H1 (cell line): ENCODE measurements around the gene SYCE3. TPM values are rescaled to one million over a fixed set of nuclear protein-coding genes. Genes with fewer than 3 reads are reported as not detected.

Source experiments
- CTCF ChIA-PET: fragments of 300-600 bp; sonication (Branson Sonifier 250); formaldehyde crosslinking; loops from one replicate; lab custom pipeline; 2021; ENCODE audit not compliant: partially characterized antibody; lab: Charles Lee
- POLR2A ChIA-PET: fragments of 300-600 bp; sonication (Branson Sonifier 250); formaldehyde crosslinking; loops from one replicate; lab custom pipeline; 2021; ENCODE audit warnings: inconsistent platforms; ENCODE audit not compliant: partially characterized antibody; lab: Charles Lee
- DNase-seq, 2 experiments: peaks; one replicate each; pipeline versions ENCODE4 v3.0.0 to v3.0.0-alpha.2; 2010 to 2022; ENCODE audit warnings: low spot score in 2 of 2, low read depth in 1 of 2, mixed read lengths in 1 of 2
- FAIRE-seq: peaks from 2 replicates; lab custom pipeline; 2011; peaks lifted over from hg19 to GRCh38; lab: Jason Lieb, UNC
- H2AFZ ChIP-seq: 2 replicates; pipeline ENCODE4 v1.8.1; 2012; ENCODE audit warnings: low read length, inconsistent platforms
- H2AK5ac ChIP-seq: 2 replicates; pipeline ENCODE4 v1.6.1; 2013; ENCODE audit warnings: low read depth, low read length
- H2BK120ac ChIP-seq: replicated peaks from 2 replicates; pipeline ENCODE3; 2013; ENCODE audit warnings: low read depth, low read length, inconsistent platforms
- H2BK12ac ChIP-seq: 2 replicates; pipeline ENCODE4 v1.6.1; 2013; ENCODE audit warnings: low read depth, low read length
- H2BK15ac ChIP-seq: 2 replicates; pipeline ENCODE4 v1.6.1; 2013; ENCODE audit warnings: low read length
- H2BK20ac ChIP-seq: 2 replicates; pipeline ENCODE4 v1.6.1; 2013; ENCODE audit warnings: low read length
- H2BK5ac ChIP-seq: 2 replicates; pipeline ENCODE4 v1.6.1; 2013; ENCODE audit warnings: low read depth, low read length
- H3K14ac ChIP-seq: 2 replicates; pipeline ENCODE4 v1.6.1; 2013; ENCODE audit warnings: inconsistent platforms; ENCODE audit not compliant: insufficient read length
- H3K18ac ChIP-seq: 2 replicates; pipeline ENCODE4 v1.6.1; 2013; ENCODE audit warnings: low read length; ENCODE audit errors: extremely low read depth
- H3K23ac ChIP-seq: 2 replicates; pipeline ENCODE4 v1.6.1; 2013; ENCODE audit warnings: inconsistent platforms; ENCODE audit not compliant: insufficient read length
- H3K23me2 ChIP-seq: 2 replicates; pipeline ENCODE4 v1.6.1; 2013; ENCODE audit warnings: low read depth, low read length
- H3K27ac ChIP-seq: 2 replicates; pipeline ENCODE4 v1.6.1; 2011; ENCODE audit warnings: low read depth, low read length, inconsistent platforms
- H3K27me3 ChIP-seq, 4 experiments: replicated peaks in 1 of 4; 1 replicate in 1 of 4; 2 replicates in 3 of 4; pipeline versions ENCODE4 v1.6.1 to v1.8.1; 2011 to 2013; ENCODE audit warnings: low read length in 3 of 4, mild to moderate bottlenecking in 3 of 4, inconsistent platforms in 2 of 4, mixed read lengths in 2 of 4, moderate library complexity in 1 of 4; ENCODE audit not compliant: control insufficient read depth in 3 of 4, insufficient read depth in 3 of 4; ENCODE audit errors: extremely low read depth in 1 of 4
- H3K36me3 ChIP-seq, 4 experiments: 2 replicates each; pipeline versions ENCODE4 v1.6.1 to v1.8.1; 2011 to 2013; ENCODE audit warnings: mild to moderate bottlenecking in 4 of 4, low read length in 3 of 4, moderate library complexity in 2 of 4, control low read depth in 1 of 4, inconsistent platforms in 1 of 4; ENCODE audit not compliant: insufficient read depth in 4 of 4, control insufficient read depth in 2 of 4
- H3K4ac ChIP-seq: replicated peaks from 2 replicates; pipeline ENCODE3; 2013; ENCODE audit warnings: low read length, low read depth, mixed read lengths, inconsistent platforms; ENCODE audit not compliant: insufficient read length
- H3K4me1 ChIP-seq, 4 experiments: replicated peaks in 1 of 4; 1 replicate in 1 of 4; 2 replicates in 3 of 4; pipeline versions ENCODE4 v1.6.1 to v1.8.1; 2011 to 2013; ENCODE audit warnings: low read length in 3 of 4, inconsistent platforms in 2 of 4, mixed read lengths in 1 of 4; ENCODE audit not compliant: insufficient read depth in 4 of 4, control insufficient read depth in 3 of 4
- H3K4me2 ChIP-seq, 2 experiments: 2 replicates each; pipeline versions ENCODE4 v1.6.1 to v1.8.1; 2011 to 2013; ENCODE audit warnings: low read depth in 2 of 2, low read length in 2 of 2, control low read depth in 1 of 2, inconsistent platforms in 1 of 2, mild to moderate bottlenecking in 1 of 2; ENCODE audit not compliant: insufficient read depth in 1 of 2
- H3K4me3 ChIP-seq, 4 experiments: fragments of 200-600, 300-600 bp in 1 of 4; sonication (generic), shearing (Covaris generic), sonication (Bioruptor Twin) in 1 of 4; 2 replicates each; pipeline versions ENCODE4 v1.5.1 to v1.8.1; 2011 to 2016; ENCODE audit warnings: low read length in 4 of 4, low read depth in 3 of 4, control low read depth in 2 of 4, inconsistent platforms in 2 of 4, mild to moderate bottlenecking in 2 of 4, mixed read lengths in 1 of 4, moderate library complexity in 1 of 4; ENCODE audit not compliant: insufficient read depth in 2 of 4; ENCODE audit errors: extremely low read depth in 1 of 4
- H3K56ac ChIP-seq: replicated peaks from 2 replicates; pipeline ENCODE3; 2013; ENCODE audit warnings: low read depth, mild to moderate bottlenecking, mixed read lengths, low read length, inconsistent platforms; ENCODE audit not compliant: insufficient read length
- H3K79me1 ChIP-seq: 2 replicates; pipeline ENCODE4 v1.6.1; 2013; ENCODE audit warnings: low read depth, low read length, control low read depth
- H3K79me2 ChIP-seq, 2 experiments: 2 replicates each; pipeline versions ENCODE4 v1.6.1 to v1.8.1; 2012 to 2013; ENCODE audit warnings: low read length in 2 of 2, mild to moderate bottlenecking in 2 of 2, inconsistent platforms in 1 of 2; ENCODE audit not compliant: insufficient read depth in 2 of 2, control insufficient read depth in 1 of 2
- H3K9ac ChIP-seq, 4 experiments: replicated peaks in 1 of 4; 1 replicate in 1 of 4; 2 replicates in 3 of 4; pipeline versions ENCODE4 v1.6.1 to v1.8.1; 2011 to 2013; ENCODE audit warnings: low read depth in 3 of 4, low read length in 3 of 4, control low read depth in 2 of 4, mild to moderate bottlenecking in 2 of 4, moderate library complexity in 2 of 4, inconsistent platforms in 1 of 4; ENCODE audit errors: extremely low read depth in 1 of 4
- H3K9me3 ChIP-seq, 2 experiments: 2 replicates each; pipeline versions ENCODE4 v1.6.1 to v1.8.1; 2012 to 2013; ENCODE audit warnings: mild to moderate bottlenecking in 2 of 2, moderate library complexity in 2 of 2, control low read depth in 1 of 2, inconsistent platforms in 1 of 2, low read depth in 1 of 2, low read length in 1 of 2, mixed read lengths in 1 of 2; ENCODE audit not compliant: insufficient read depth in 2 of 2
- H4K20me1 ChIP-seq, 2 experiments: replicated peaks in 1 of 2; 2 replicates each; pipeline versions ENCODE3 to v1.8.1; 2011 to 2013; ENCODE audit warnings: inconsistent platforms in 2 of 2, low read length in 2 of 2, mild to moderate bottlenecking in 1 of 2; ENCODE audit not compliant: insufficient read depth in 2 of 2, control insufficient read depth in 1 of 2
- H4K5ac ChIP-seq: 2 replicates; pipeline ENCODE4 v1.6.1; 2013; ENCODE audit warnings: low read length, low read depth, mixed read lengths, inconsistent platforms; ENCODE audit not compliant: insufficient read length
- H4K8ac ChIP-seq: 2 replicates; pipeline ENCODE4 v1.8.0; 2013; ENCODE audit warnings: mild to moderate bottlenecking, moderate library complexity, low read length, inconsistent platforms; ENCODE audit not compliant: insufficient read depth; ENCODE audit errors: extremely low read depth
- H4K91ac ChIP-seq: replicated peaks from 2 replicates; pipeline ENCODE3; 2013; ENCODE audit warnings: low read length, mixed read lengths, inconsistent platforms; ENCODE audit not compliant: insufficient read length
- RXRA ChIP-seq: IDR thresholded peaks from 2 replicates; pipeline ENCODE4 v1.6.1; 2011; ENCODE audit warnings: low read depth, mild to moderate bottlenecking, low read length, moderate library complexity; ENCODE audit not compliant: insufficient read depth
- SAP30 ChIP-seq: fragments of 300-600 bp; sonication (generic); IDR thresholded peaks from 2 replicates; pipeline ENCODE4 v1.7.1; 2012; ENCODE audit warnings: low read length, moderate library complexity, mild to moderate bottlenecking, inconsistent platforms; ENCODE audit not compliant: insufficient read depth, insufficient replicate concordance
- WGBS, 2 experiments: shearing (Covaris generic) in 1 of 2; methylation state at CpG; one replicate each; pipeline versions ENCODE4 v1.1.6 to v1.1.7; 2013 to 2015; ENCODE audit warnings: low lambda C conversion rate in 2 of 2, mixed read lengths in 2 of 2, inconsistent platforms in 1 of 2, low coverage in 1 of 2, missing lambda C conversion rate in 1 of 2; ENCODE audit not compliant: insufficient replicate concordance in 2 of 2, insufficient coverage in 1 of 2, insufficient read length in 1 of 2; ENCODE audit errors: extremely low coverage in 1 of 2, missing lambda C conversion rate in 1 of 2; 5-methylcytosine and 5-hydroxymethylcytosine counted together
- polyA plus RNA-seq, 7 experiments: library from polyadenylated mRNA; depleted of rRNA in 3 of 7; stranded (reverse) in 5 of 7; unstranded in 2 of 7; fragments of >200 nt in 5 of 7; fragments of 200-250 nt in 2 of 7; gene quantifications; 1 replicate in 5 of 7; 2 replicates in 1 of 7; 4 replicates in 1 of 7; pipeline versions ENCODE4 v1.2.1 to v1.2.3, GENCODE V29; 2011 to 2013; ENCODE audit warnings: missing spikeins in 2 of 7, mixed read lengths in 2 of 7
- total RNA-seq: library from RNA; stranded (reverse); fragmentation: NEBNext Ultra II Directional; extraction: Animal tissue kit (Norgen Biotek cat#: 25700); gene quantifications from 2 replicates; pipeline ENCODE4 v1.2.1, GENCODE V29; 2021

SYCE3 gene
- total and polyA plus RNA-seq, 2 of the 8 experiments (the other 6 are each of a cell fraction or from before 2014, with no cell fraction given) = 1.9 TPM; not detected in 1

DNA sequence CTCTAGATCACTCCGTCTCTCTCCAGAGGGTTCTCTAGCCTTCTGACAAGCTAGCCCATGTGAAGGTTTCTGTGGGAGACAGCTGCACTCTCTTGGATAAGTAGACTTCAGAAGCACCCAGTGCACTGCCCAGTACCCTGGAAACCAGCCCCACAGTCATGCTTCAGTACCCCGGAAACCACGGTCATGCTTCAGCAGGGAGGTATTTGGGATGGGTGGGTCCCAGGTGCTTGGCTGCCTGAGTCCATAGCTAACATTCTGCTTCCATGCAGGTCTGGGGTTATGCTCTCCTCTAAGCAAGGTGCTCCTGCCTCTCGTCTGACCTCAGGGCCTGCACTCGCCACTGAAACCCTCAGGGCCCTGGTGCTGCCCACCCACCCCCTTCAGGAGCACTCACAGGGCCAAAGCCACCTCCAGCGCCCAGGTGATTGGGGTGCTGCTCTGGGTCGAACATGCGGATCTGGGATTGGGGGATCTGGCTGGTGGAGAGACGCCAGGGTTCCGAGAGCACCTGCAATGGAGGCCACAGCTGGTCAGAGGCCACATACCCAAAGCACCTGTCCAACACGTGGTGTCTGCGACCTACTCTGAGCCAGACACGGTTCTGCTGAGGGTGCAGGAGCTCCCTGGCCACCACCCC, 7.3 kb upstream of the SYCE3 start:
- Histone ChIP-seq H4K5ac (no peak overlapping the region), H3K4me2 (no peak overlapping the region), H3K79me2 (no peaks in the 10 kb centered on the region), H2AK5ac (no peak overlapping the region), H3K23ac (no peak overlapping the region), H2BK20ac (no peak overlapping the region), H3K4me1 (no peaks in the 10 kb centered on the region), H3K27ac (no peak overlapping the region), H3K27me3 (no peaks in the 10 kb centered on the region), H3K9me3 (no peaks in the 10 kb centered on the region), H2BK5ac (no peak overlapping the region), H3K4me3 (no peak overlapping the region), H4K20me1 (peaks cover 4 to 19% of the 10 kb centered on the region in 2 experiments), H4K8ac (no peak overlapping the region), H2BK120ac (no peak overlapping the region), H2BK15ac (no peak overlapping the region), H3K56ac (no peak overlapping the region), H4K91ac (no peak overlapping the region), H2AFZ (no peak overlapping the region), H3K79me1 (no peaks in the 10 kb centered on the region), H3K14ac (no peak overlapping the region), H3K9ac (no peak overlapping the region), H3K18ac (no peak overlapping the region), H2BK12ac (no peak overlapping the region), H3K23me2 (no peaks in the 10 kb centered on the region), H3K36me3 (peaks cover 12 to 38% (median 29%) of the 10 kb centered on the region in 4 experiments; a peak in 7 of 8 replicates), H3K4ac (no peak overlapping the region)
- DNase-seq (no peak), FAIRE-seq (no peak)
- CTCF ChIA-PET = interaction anchor here (0.6 to 2.3 kb wide), 3 partner anchors 126 to 161 kb away, joined by 3 to 7 read pairs (median 4); no protein-coding TSS in a partner anchor
- TF ChIP-seq SAP30 (no peak), RXRA (no peak)
- 87% methylated on average over 12 of the region's 13 CpGs; no CpG with 5 or more reads in 1 of the 2 experiments for WGBS, 2 experiments
- POLR2A ChIA-PET = interaction anchor here (0.6 to 2.5 kb wide), 3 partner anchors 9 to 83 kb away, joined by 3 to 8 read pairs (median 3); partner anchors contain the start of gene CPT1B
